Breast epithelium (tissue), 3 donors: ENCODE measurements around the gene MNT.

Source experiments
- CTCF ChIP-seq, 3 donors: fragments of 450-650 bp; IDR thresholded peaks; one replicate each; pipeline ENCODE4 v1.5.1; 2016 to 2017; ENCODE audit warnings: antibody characterized with exemption in 3 of 3, mild to moderate bottlenecking in 3 of 3, moderate library complexity in 3 of 3
- POLR2AphosphoS5 ChIP-seq, 3 donors: sonication (generic); formaldehyde crosslinking; IDR thresholded peaks; one replicate each; pipeline ENCODE4 v1.6.1; 2017; ENCODE audit warnings: antibody characterized with exemption in 3 of 3

GRCh38 chr17:2393174-2393953, 7.5 kb downstream of the MNT start:
- TF ChIP-seq CTCF (IDR thresholded peaks at IDR 0.05) (no peak), POLR2AphosphoS5 (IDR thresholded peaks at IDR 0.05) (peak in 2 of 3 donors; percentile 56 to 78)
